HepG2 (cell line): Measurements from ENCODE around the gene TRNT1. TPM values are rescaled to one million over a fixed set of nuclear protein-coding genes. Genes with fewer than 3 reads are reported as not detected.

Source experiments
- KLF12 ChIP-seq: sonication (generic); formaldehyde crosslinking; IDR thresholded peaks from 2 replicates; pipeline ENCODE4 v1.4.0; 2020; ENCODE audit warnings: missing genetic modification reagents, borderline replicate concordance
- MAFK ChIP-seq, 2 experiments: IDR thresholded peaks in 1 of 2; conservative IDR thresholded peaks in 1 of 2; 2 replicates each; pipeline ENCODE4 v1.6.1; 2011; ENCODE audit warnings: improper control_type of control experiment in 2 of 2, low read length in 2 of 2
- NONO ChIP-seq, 2 experiments: fragments of 450-650 bp in 1 of 2; sonication (generic) in 1 of 2; formaldehyde crosslinking in 1 of 2; IDR thresholded peaks in 1 of 2; conservative IDR thresholded peaks in 1 of 2; 2 replicates each; pipeline versions ENCODE4 v1.6.1 to v1.8.0; 2017 to 2022; ENCODE audit warnings: mild to moderate bottlenecking in 1 of 2, missing genetic modification reagents in 1 of 2, moderate library complexity in 1 of 2
- NR2F1 ChIP-seq, 2 experiments: fragments of 450-650 bp in 1 of 2; formaldehyde crosslinking in 1 of 2; IDR thresholded peaks; 2 replicates each; pipeline versions ENCODE4 v1.5.0 to v1.6.1; 2016 to 2020; ENCODE audit warnings: mild to moderate bottlenecking in 1 of 2, missing compliant biosample characterization in 1 of 2, missing genetic modification reagents in 1 of 2, moderate library complexity in 1 of 2
- ZKSCAN5 ChIP-seq: sonication (generic); formaldehyde crosslinking; IDR thresholded peaks from 2 replicates; pipeline ENCODE4 v1.5.1; 2020; ENCODE audit warnings: mild to moderate bottlenecking, missing genetic modification reagents
- ZMAT3 ChIP-seq: sonication (generic); formaldehyde crosslinking; conservative IDR thresholded peaks from 2 replicates; pipeline ENCODE4 v1.7.0; 2021; ENCODE audit warnings: missing genetic modification reagents
- ZNF326 ChIP-seq: sonication (generic); formaldehyde crosslinking; IDR thresholded peaks from 2 replicates; pipeline ENCODE4 v1.4.0; 2020; ENCODE audit warnings: missing genetic modification reagents, borderline replicate concordance
- ZNF33B ChIP-seq: sonication (generic); formaldehyde crosslinking; IDR thresholded peaks from 2 replicates; pipeline ENCODE4 v1.5.1; 2020; ENCODE audit warnings: mild to moderate bottlenecking, missing genetic modification reagents
- ZNF547 ChIP-seq: sonication (generic); formaldehyde crosslinking; IDR thresholded peaks from 2 replicates; pipeline ENCODE4 v1.5.1; 2020; ENCODE audit warnings: mild to moderate bottlenecking, missing genetic modification reagents
- ZNF746 ChIP-seq: sonication (generic); formaldehyde crosslinking; IDR thresholded peaks from 2 replicates; pipeline ENCODE4 v1.8.0; 2022; ENCODE audit warnings: mild to moderate bottlenecking, missing genetic modification reagents
- ZNF766 ChIP-seq: sonication (generic); formaldehyde crosslinking; IDR thresholded peaks from 2 replicates; pipeline ENCODE4 v1.5.0; 2020; ENCODE audit warnings: missing genetic modification reagents, borderline replicate concordance
- ZNF772 ChIP-seq: sonication (generic); formaldehyde crosslinking; IDR thresholded peaks from 2 replicates; pipeline ENCODE4 v1.5.0; 2020; ENCODE audit warnings: mild to moderate bottlenecking, missing genetic modification reagents
- ZZZ3 ChIP-seq: sonication (generic); formaldehyde crosslinking; IDR thresholded peaks from 2 replicates; pipeline ENCODE4 v1.4.0; 2020; ENCODE audit warnings: missing genetic modification reagents, mild to moderate bottlenecking, borderline replicate concordance
- polyA plus RNA-seq, 8 experiments: library from polyadenylated mRNA; depleted of rRNA in 3 of 8; stranded (reverse) in 7 of 8; unstranded in 1 of 8; fragments of >200 nt; fragmentation: Illumina TruSeq in 4 of 8; extraction: Trizol in 4 of 8; gene quantifications; 2 replicates each; pipeline versions ENCODE4 v1.2.1 to v1.2.3, GENCODE V29; 2011 to 2016; ENCODE audit warnings: low read depth in 4 of 8, missing spikeins in 1 of 8, mixed read lengths in 1 of 8; ENCODE audit not compliant: insufficient read depth in 1 of 8
- total RNA-seq, 5 experiments: library from RNA; depleted of rRNA; stranded (reverse); fragments of >200 nt; fragmentation: Illumina TruSeq; extraction: Trizol; gene quantifications; 2 replicates each; pipeline ENCODE4 v1.2.3, GENCODE V29; 2016; ENCODE audit warnings: low read depth in 1 of 5
- TF ChIP-seq, protein P1 (sequence below): sonication (generic); formaldehyde crosslinking; IDR thresholded peaks from 2 replicates; pipeline ENCODE4 v1.4.0; 2020; ENCODE audit warnings: mild to moderate bottlenecking, missing genetic modification reagents
- TF ChIP-seq, protein P2 (sequence below), 2 experiments: fragments of 450-650 bp in 1 of 2; sonication (generic) in 1 of 2; formaldehyde crosslinking in 1 of 2; IDR thresholded peaks; 2 replicates each; pipeline versions ENCODE4 v1.6.1 to v1.8.0; 2016 to 2022; ENCODE audit warnings: antibody characterized with exemption in 1 of 2, mild to moderate bottlenecking in 1 of 2, missing genetic modification reagents in 1 of 2
- TF ChIP-seq, protein P3 (sequence below): sonication (generic); formaldehyde crosslinking; IDR thresholded peaks from 2 replicates; pipeline ENCODE4 v1.8.1; 2023; ENCODE audit warnings: mild to moderate bottlenecking, missing genetic modification reagents

The TRNT1 gene
- total and polyA plus RNA-seq, 2 of the 13 experiments (the other 11 are each of a cell fraction or from before 2014, with no cell fraction given), result 9.4 to 27.7 TPM

DNA sequence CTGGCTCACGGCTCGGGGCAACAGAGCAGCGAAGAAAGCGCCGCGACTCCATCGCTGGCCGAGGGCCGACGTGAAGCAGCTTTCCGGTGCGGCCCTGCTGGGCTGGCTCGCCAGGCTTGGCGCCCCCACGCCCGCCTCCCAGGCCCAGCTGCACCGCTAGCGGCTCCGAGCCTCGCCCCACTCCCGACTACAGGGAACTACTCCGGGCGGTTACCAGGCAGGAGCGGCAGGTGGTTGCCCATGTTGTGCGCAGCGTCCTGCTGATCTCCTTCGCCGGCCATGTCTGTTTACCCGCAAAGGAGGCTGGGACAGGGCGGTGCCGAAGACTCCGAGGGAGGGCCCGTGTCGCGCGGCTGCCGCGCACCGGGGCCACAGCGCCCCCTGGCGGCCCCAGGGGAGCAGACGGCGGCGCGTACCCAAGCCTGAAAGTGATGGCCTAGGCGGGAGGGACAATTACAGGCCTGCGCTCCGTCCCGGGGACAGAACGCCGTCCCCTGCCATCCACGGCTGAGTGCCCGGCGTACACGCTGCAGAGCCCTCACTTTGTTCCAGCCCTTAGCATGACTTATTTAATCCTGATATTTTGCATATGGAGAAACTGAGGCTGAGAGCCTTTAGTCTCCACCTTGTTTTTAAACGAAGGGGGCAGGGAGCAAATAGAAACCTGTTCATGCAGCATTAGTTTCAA is 52.8 kb downstream of the TRNT1 start, which contains the start of gene CRBN (continued):
- TF ChIP-seq, protein P1, sequence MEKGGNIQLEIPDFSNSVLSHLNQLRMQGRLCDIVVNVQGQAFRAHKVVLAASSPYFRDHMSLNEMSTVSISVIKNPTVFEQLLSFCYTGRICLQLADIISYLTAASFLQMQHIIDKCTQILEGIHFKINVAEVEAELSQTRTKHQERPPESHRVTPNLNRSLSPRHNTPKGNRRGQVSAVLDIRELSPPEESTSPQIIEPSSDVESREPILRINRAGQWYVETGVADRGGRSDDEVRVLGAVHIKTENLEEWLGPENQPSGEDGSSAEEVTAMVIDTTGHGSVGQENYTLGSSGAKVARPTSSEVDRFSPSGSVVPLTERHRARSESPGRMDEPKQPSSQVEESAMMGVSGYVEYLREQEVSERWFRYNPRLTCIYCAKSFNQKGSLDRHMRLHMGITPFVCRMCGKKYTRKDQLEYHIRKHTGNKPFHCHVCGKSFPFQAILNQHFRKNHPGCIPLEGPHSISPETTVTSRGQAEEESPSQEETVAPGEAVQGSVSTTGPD (CRISPR knock-in tag), result no peak
- TF ChIP-seq ZNF766 (CRISPR knock-in tag) (peak; percentile 93; the same call in 1 of the 2 replicates), MAFK (conservative IDR thresholded peaks at IDR 0.05 in 1 of 2, IDR thresholded peaks at IDR 0.05 in 1 of 2; ENCODE audit: low read length in 2 of 2) (no peak), ZNF326 (no peak), ZZZ3 (CRISPR knock-in tag) (peak; percentile 32; the same call in 1 of the 2 replicates), ZNF33B (CRISPR knock-in tag) (peak; percentile 90; the same call in 1 of the 2 replicates), ZNF547 (CRISPR knock-in tag) (peak; percentile 92), KLF12 (CRISPR knock-in tag) (peak; percentile 99), ZMAT3 (CRISPR knock-in tag) (no peak; the same call in 1 of the 2 replicates), NR2F1 (CRISPR knock-in tag; IDR thresholded peaks at IDR 0.05) (no peak), ZNF772 (CRISPR knock-in tag) (peak; percentile 93; the same call in 1 of the 2 replicates), ZKSCAN5 (no peak), ZNF746 (CRISPR knock-in tag) (no peak), NONO (IDR thresholded peaks at IDR 0.05) (no peak), NONO (CRISPR knock-in tag; conservative IDR thresholded peaks at IDR 0.05) (peak; percentile 96)
- TF ChIP-seq, protein P2, sequence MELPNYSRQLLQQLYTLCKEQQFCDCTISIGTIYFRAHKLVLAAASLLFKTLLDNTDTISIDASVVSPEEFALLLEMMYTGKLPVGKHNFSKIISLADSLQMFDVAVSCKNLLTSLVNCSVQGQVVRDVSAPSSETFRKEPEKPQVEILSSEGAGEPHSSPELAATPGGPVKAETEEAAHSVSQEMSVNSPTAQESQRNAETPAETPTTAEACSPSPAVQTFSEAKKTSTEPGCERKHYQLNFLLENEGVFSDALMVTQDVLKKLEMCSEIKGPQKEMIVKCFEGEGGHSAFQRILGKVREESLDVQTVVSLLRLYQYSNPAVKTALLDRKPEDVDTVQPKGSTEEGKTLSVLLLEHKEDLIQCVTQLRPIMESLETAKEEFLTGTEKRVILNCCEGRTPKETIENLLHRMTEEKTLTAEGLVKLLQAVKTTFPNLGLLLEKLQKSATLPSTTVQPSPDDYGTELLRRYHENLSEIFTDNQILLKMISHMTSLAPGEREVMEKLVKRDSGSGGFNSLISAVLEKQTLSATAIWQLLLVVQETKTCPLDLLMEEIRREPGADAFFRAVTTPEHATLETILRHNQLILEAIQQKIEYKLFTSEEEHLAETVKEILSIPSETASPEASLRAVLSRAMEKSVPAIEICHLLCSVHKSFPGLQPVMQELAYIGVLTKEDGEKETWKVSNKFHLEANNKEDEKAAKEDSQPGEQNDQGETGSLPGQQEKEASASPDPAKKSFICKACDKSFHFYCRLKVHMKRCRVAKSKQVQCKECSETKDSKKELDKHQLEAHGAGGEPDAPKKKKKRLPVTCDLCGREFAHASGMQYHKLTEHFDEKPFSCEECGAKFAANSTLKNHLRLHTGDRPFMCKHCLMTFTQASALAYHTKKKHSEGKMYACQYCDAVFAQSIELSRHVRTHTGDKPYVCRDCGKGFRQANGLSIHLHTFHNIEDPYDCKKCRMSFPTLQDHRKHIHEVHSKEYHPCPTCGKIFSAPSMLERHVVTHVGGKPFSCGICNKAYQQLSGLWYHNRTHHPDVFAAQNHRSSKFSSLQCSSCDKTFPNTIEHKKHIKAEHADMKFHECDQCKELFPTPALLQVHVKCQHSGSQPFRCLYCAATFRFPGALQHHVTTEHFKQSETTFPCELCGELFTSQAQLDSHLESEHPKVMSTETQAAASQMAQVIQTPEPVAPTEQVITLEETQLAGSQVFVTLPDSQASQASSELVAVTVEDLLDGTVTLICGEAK (IDR thresholded peaks at IDR 0.05), result no peak
- TF ChIP-seq, protein P2 (CRISPR knock-in tag; IDR thresholded peaks at IDR 0.05), result peak; percentile 87
- TF ChIP-seq, protein P3, sequence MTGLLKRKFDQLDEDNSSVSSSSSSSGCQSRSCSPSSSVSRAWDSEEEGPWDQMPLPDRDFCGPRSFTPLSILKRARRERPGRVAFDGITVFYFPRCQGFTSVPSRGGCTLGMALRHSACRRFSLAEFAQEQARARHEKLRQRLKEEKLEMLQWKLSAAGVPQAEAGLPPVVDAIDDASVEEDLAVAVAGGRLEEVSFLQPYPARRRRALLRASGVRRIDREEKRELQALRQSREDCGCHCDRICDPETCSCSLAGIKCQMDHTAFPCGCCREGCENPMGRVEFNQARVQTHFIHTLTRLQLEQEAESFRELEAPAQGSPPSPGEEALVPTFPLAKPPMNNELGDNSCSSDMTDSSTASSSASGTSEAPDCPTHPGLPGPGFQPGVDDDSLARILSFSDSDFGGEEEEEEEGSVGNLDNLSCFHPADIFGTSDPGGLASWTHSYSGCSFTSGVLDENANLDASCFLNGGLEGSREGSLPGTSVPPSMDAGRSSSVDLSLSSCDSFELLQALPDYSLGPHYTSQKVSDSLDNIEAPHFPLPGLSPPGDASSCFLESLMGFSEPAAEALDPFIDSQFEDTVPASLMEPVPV (CRISPR knock-in tag), result no peak; the same call in 1 of the 2 replicates
